CD1c-positive myeloid dendritic cell (primary cell): ENCODE results near the gene CCL20.
"Not testable (repeated sequence)": the region's sequence is repeated elsewhere in the genome, so short reads cannot be mapped to it uniquely, and the experiment has no call there.

ENCODE experiments used
- DNase-seq: peaks from one replicate; pipeline ENCODE4 v3.0.0-alpha.2; 2016; ENCODE audit errors: extremely low spot score

Gene CCL20

DNA sequence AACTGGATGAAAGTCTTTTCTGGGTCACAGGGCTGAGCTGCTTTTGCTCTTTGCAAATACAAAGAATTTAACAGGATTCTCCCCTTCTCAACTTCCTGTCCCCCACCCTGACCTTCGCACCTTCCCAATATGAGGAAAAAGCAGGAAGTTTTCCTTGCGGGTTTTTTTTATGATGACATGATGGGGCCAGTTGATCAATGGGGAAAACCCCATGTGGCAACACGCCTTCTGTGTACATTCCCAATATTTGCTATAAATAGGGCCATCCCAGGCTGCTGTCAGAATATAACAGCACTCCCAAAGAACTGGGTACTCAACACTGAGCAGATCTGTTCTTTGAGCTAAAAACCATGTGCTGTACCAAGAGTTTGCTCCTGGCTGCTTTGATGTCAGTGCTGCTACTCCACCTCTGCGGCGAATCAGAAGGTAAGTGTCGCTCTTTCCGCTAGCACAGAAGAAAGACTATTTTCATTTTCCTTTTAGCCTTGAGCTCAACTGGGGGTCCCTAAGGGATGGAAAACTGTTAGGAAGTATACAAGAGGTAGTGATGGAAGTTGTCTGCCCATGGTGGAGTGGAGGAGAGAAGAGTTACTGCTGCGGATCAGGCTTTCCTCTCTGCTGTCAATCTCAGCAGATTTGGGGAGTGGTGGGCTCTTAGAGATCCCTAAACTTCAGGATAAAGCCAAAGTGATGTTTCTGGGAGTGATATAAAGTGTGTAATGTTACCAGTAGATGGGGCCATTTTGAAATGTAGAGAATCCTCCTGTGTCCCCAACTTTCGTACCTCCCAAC, at the start of gene CCL20:
TSS of gene CCL20 (plus strand) at position 281 of the 792 bp plus-strand sequence. CDS start at position 351, 70 bp downstream.
- no peak for DNase-seq

DNA sequence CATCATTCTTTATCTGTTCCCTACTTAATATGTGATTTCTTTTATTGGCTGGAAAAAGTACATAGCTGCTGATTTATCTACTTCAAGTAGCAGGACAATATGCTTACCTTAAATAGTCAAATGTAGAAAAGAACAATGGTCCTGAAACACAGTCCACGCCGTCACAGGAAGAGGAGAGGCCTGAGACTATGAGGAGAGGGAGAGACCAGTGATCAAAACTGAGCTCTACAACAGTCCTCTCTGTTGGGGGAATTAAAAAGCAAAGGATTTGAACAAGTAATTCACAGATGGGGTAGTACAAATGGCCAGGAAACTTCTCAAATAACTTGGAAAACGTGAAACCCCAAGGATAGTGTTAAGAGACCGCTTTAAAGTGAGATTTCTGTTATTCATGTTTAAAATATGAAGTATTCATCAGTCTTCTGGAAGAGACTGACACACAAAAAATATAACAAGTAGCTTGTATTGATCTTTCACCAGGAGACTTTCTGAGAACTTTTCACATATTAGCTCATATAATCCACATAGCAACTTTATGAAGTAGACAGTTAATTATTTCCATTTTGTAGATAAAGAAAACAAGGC, 47.8 kb upstream of the CCL20 start:
- no peak for DNase-seq

- DNase-seq = peak; percentile 60
Observed at GRCh38 chr2:227766373-227766883, 47.2 kb upstream of the CCL20 start.

GRCh38 chr2:227767830-227768229, 45.8 kb upstream of the CCL20 start:
- DNase-seq = no peak

DNA sequence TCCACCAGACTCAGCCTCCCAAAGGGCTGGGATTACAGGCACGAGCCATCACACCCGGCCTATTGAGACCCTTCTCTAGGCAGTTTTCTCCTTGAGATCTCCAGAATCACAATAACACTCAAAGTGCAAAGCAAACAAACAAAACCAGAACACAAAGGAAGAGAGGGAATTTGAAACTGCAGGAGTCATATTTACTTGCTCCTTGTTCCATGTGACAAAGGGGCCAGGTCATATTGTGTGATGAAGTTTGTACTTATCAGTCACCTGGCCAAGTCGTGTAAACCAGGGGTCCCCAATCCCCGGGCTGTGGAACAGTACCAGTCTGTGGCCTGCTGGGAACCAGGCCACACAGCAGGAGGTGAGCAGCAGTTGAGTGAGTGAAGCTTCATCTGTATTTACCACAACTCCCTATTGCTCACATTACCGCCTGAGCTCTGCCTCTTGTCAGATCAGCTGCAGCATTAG, 41.4 kb upstream of the CCL20 start:
- DNase-seq = no peak

GRCh38 chr2:227772932-227773331, 40.7 kb upstream of the CCL20 start:
- DNase-seq = no peak

- peak; percentile 32 for DNase-seq
Observed at GRCh38 chr2:227774011-227774624, 39.5 kb upstream of the CCL20 start.

DNA sequence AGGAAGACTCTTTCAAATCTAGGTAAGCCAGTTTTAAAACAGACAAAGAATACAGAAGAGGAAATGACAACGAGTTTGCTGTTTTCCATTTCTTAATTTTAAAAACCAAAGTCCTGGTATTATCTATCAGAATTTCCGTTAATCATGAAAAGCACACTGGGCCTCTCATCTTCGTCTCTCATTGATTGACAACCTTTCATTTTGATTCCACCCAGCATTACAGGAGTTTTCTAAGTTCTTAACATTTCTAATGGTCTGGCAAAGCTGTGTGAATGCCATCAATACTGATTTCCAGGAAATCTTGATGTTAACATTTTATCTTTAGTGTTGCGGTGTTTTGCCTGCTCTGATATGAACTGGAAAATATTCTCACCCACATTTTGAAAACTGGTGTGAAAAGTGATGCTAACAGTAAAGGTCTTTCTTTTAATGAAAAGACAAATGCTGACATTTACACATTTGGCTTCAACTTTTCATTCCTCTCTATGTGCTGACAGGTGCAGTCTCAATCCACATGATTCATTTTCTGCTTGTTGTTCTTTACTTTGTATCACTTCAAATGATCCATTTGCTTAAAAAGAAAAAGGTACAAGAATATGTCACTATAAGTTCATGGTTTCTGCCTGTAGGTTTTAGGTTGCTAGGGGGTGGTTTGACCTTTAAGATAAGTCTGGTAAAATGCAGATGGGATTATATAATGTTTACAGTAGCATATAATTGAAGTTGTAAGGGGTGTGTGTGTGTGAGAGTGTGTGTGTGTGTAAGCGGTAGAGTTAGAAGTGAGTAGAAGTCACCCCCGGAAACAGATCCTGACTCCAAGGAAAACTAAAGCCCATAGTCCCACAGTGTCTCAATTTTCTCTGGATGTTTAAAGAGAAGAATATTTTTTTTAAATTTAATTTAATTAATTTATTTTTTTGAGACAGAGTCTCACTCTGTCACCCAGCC, 38.5 kb upstream of the CCL20 start:
- DNase-seq = no peak

GRCh38 chr2:227780981-227781615, 32.5 kb upstream of the CCL20 start:
- DNase-seq = no peak

- DNase-seq = no peak
Observed at GRCh38 chr2:227781841-227782240, 31.8 kb upstream of the CCL20 start.

DNA sequence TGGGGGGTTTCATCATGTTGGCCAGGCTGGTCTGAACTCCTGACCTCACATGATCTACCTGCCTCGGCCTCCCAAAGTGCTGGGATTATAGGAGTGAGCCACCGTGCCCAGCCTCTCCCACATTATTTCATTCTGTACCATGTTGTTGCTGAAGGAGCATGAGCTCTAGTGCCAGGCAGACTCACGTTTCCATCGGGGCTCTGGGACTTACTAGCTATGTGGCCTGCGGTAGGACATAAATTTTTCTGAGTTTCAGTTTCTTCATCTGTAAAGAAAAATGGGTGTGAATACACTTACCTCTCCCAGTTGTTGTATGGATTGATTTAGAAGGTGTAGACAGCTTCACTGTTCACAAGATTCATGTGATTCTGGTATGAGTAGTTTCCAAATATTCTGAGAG, 30.8 kb upstream of the CCL20 start:
- DNase-seq = no peak

- DNase-seq = peak; percentile 86
Observed at GRCh38 chr2:227783404-227784138, 30.1 kb upstream of the CCL20 start.

DNA sequence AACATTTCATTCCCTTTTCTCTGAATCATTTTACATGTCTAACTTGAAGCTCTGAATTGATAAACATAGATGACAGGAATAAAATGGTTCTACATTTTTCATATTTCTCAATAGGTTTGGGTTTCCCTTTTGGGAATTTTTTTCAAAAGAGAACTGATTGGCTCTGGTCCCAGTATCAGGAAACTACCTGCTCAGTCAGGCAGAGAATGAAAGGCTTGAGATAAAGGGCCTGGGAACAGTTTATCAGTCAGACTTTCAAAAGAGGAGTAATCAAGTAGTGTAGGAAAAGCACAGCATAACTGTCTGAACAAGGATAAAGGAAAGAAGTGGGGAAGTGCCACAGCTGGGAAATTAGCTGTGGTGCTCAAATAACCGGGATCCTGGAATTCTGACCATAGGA, 28.3 kb upstream of the CCL20 start:
- DNase-seq = no peak

DNA sequence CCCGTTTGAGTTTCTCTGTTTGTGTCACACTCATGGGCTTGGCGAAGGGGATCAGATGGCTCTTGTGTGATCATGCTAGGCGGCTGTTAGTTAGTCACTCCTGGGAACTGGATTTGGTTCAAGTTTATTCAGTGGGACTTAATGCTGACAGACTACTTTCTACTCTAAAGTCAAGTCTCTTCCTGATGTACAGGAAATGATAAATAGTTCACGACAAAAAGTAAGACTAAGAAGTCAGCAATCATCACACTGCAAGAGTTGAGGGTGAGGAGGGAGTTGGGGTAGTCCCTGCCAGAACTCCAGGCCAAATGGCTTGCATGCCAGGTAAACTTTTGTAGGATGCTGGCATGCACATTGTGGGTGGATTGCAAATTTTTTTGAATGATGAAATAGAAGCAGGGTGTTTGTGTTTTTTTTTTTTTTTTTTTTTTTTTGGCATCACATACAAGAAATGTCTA, 25.1 kb upstream of the CCL20 start:
- DNase-seq = no peak

DNA sequence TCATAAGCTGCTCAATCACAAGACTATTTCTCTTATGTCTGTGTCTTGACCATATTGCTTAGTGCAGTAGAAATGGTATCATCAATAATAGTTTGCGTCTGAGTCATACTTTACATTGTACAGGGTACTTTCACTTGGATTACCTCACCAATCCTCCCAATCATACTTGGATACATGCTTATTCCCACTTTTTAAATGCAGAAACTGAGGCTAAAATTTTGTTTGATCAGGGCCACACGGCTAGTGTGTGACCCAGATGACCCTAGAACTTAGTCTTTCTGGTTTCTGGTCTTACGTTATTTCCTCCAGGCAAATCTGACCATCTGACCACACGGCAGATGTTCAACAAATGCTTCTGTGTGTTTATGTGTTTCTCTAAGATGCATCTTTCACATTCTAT, 23.8 kb upstream of the CCL20 start:
- DNase-seq = no peak

- DNase-seq = no peak
Observed at GRCh38 chr2:227793148-227793712, 20.4 kb upstream of the CCL20 start.

GRCh38 chr2:227796045-227796711, 17.5 kb upstream of the CCL20 start:
- no peak for DNase-seq

DNA sequence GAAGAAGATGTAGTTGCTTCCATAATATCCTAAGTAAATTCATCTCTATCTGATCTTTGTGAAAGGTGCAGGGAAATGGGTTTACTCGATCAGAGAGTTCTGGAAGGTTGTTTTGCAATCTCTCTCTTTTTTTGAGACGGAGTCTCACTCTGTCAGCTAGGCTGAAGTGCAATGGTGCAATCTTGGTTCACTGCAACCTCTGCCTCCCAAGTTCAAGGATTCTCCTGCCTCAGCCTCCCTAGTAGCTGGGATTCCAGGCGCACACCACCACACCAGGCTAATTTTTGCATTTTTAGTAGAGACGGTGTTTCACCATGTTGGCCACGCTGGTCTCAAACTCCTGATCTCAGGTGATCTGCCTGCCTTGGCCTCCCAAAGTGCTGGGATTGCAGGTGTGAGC, 16.9 kb upstream of the CCL20 start:
- DNase-seq = not testable (repeated sequence)

- no peak for DNase-seq
Observed at GRCh38 chr2:227799202-227799601, 14.4 kb upstream of the CCL20 start.
